ENCODE measurements around the gene SOAT1. TPM values are rescaled to one million over a fixed set of nuclear protein-coding genes. Genes with fewer than 3 reads are reported as not detected.

The SOAT1 gene
- total RNA-seq, 1 experiment from 2014 or later, result 33.9 TPM

- POLR2A ChIA-PET, result no interaction called here
- no TSS peak for BruUV-seq (replicated peaks)
- H3K4me3 ChIP-seq (replicated peaks in 1 of 2; ENCODE audit: low read depth in 1 of 2, low read length in 2 of 2), result no peak overlapping the region
- H3K9me3 ChIP-seq (ENCODE audit: control insufficient read depth in 1 of 2, insufficient read depth in 1 of 2, low read depth in 1 of 2, low read length in 2 of 2), result no peaks in the 10 kb centered on the region
- intact Hi-C loops (cut with micrococcal nuclease), result no loop called here
- no peaks in the 10 kb centered on the region for H3K9me2 ChIP-seq (ENCODE audit: insufficient read depth)
- H3K27ac ChIP-seq (ENCODE audit: low read depth, low read length), result no peak overlapping the region
- no peaks in the 10 kb centered on the region for H3K27me3 ChIP-seq (ENCODE audit: insufficient read depth, low read length)
- ATAC-seq, result no peak
- CTCF ChIA-PET, result no interaction called here
- H3K4me1 ChIP-seq (ENCODE audit: control insufficient read depth in 1 of 2, insufficient read depth in 2 of 2, low read length in 2 of 2), result peaks cover 12 to 14% of the 10 kb centered on the region in 2 experiments
- H3K79me2 ChIP-seq (ENCODE audit: insufficient read depth, low read length), result peaks cover 56% of the 10 kb centered on the region
- H3K4me2 ChIP-seq (ENCODE audit: low read length), result no peak overlapping the region
- H3K36me3 ChIP-seq (ENCODE audit: control insufficient read depth in 1 of 2, insufficient read depth in 2 of 2, low read length in 2 of 2), result no peaks in the 10 kb centered on the region
- no peak overlapping the region for H2AFZ ChIP-seq (ENCODE audit: low read depth, low read length, poor library complexity, severe bottlenecking)
- no peak overlapping the region for H3K9ac ChIP-seq (ENCODE audit: low read length)
- no peak for DNase-seq (ENCODE audit: low read depth, low spot score)
- 0 out of 2 replicates have a peak, but pooled peaks cover 3% of the 10 kb centered on the region for H4K20me1 ChIP-seq (ENCODE audit: insufficient read depth)
- TF ChIP-seq, protein P1, sequence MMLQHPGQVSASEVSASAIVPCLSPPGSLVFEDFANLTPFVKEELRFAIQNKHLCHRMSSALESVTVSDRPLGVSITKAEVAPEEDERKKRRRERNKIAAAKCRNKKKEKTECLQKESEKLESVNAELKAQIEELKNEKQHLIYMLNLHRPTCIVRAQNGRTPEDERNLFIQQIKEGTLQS (IDR thresholded peaks at IDR 0.05), result no peak
- TF ChIP-seq SRF (IDR thresholded peaks at IDR 0.05; ENCODE audit: low read depth), result no peak
- no peak for TF ChIP-seq SP1 (IDR thresholded peaks at IDR 0.05; ENCODE audit: low read depth)
- TF ChIP-seq CTCF (IDR thresholded peaks at IDR 0.05 in 2 of 3, conservative IDR thresholded peaks at IDR 0.05 in 1 of 3; ENCODE audit: borderline replicate concordance in 1 of 3, insufficient read depth in 1 of 3, low read depth in 2 of 3, low read length in 2 of 3), result no peak
- RAD21 ChIA-PET (ENCODE audit: low non-redundant PET in 1 of 2, low total read pairs in 2 of 2, uncharacterized antibody in 2 of 2, unreplicated experiment in 2 of 2), result no interaction called here
Observed at GRCh38 chr1:179296356-179297104, 2.9 kb downstream of the SOAT1 start.

- Histone ChIP-seq H3K79me2 (ENCODE audit: insufficient read depth, low read length) (peaks cover 57% of the 10 kb centered on the region), H3K4me3 (replicated peaks in 1 of 2; ENCODE audit: low read depth in 1 of 2, low read length in 2 of 2) (no peak overlapping the region)
- BruUV-seq (replicated peaks), result no TSS peak
Observed at GRCh38 chr1:179297105-179297378, 3.4 kb downstream of the SOAT1 start.

More at GRCh38 chr1:179297105-179297378, 3.4 kb downstream of the SOAT1 start:
- Histone ChIP-seq H3K4me2 (ENCODE audit: low read length) (no peak overlapping the region), H4K20me1 (ENCODE audit: insufficient read depth) (0 out of 2 replicates have a peak, but pooled peaks cover 3% of the 10 kb centered on the region), H3K9ac (ENCODE audit: low read length) (no peak overlapping the region), H3K9me2 (ENCODE audit: insufficient read depth) (no peaks in the 10 kb centered on the region), H2AFZ (ENCODE audit: low read depth, low read length, poor library complexity, severe bottlenecking) (no peak overlapping the region), H3K27ac (ENCODE audit: low read depth, low read length) (no peak overlapping the region), H3K9me3 (ENCODE audit: control insufficient read depth in 1 of 2, insufficient read depth in 1 of 2, low read depth in 1 of 2, low read length in 2 of 2) (no peaks in the 10 kb centered on the region), H3K36me3 (ENCODE audit: control insufficient read depth in 1 of 2, insufficient read depth in 2 of 2, low read length in 2 of 2) (no peaks in the 10 kb centered on the region), H3K4me1 (ENCODE audit: control insufficient read depth in 1 of 2, insufficient read depth in 2 of 2, low read length in 2 of 2) (peaks cover 12 to 14% of the 10 kb centered on the region in 2 experiments), H3K27me3 (ENCODE audit: insufficient read depth, low read length) (no peaks in the 10 kb centered on the region)
- no peak for DNase-seq (ENCODE audit: low read depth, low spot score)
- no peak for ATAC-seq
- RAD21 ChIA-PET (ENCODE audit: low non-redundant PET in 1 of 2, low total read pairs in 2 of 2, uncharacterized antibody in 2 of 2, unreplicated experiment in 2 of 2), result no interaction called here
- POLR2A ChIA-PET, result no interaction called here
- intact Hi-C loops (cut with micrococcal nuclease), result no loop called here
- CTCF ChIA-PET, result no interaction called here
- TF ChIP-seq ELF1 (IDR thresholded peaks at IDR 0.05; ENCODE audit: borderline replicate concordance, low read depth) (no peak), SRF (IDR thresholded peaks at IDR 0.05; ENCODE audit: low read depth) (no peak), FOSL1 (IDR thresholded peaks at IDR 0.05; ENCODE audit: low read depth) (no peak), YY1 (IDR thresholded peaks at IDR 0.05; ENCODE audit: extremely low read depth, insufficient replicate concordance, low read depth, low read length) (no peak)

Measured in HCT116 (cell line).